SJCRH30 (cell line): ENCODE data around the gene GNG12. TPM values are rescaled to one million over a fixed set of nuclear protein-coding genes. Genes with fewer than 3 reads are reported as not detected.

Experiments
- DNase-seq, 2 experiments: peaks; one replicate each; pipeline ENCODE4 v3.0.0-alpha.2; 2015 to 2020
- H3K27ac ChIP-seq: fragments of 250-450 bp; sonication (Bioruptor Pico); 2 replicates; pipeline ENCODE4 v1.5.1; 2020; ENCODE audit warnings: mild to moderate bottlenecking, moderate library complexity
- H3K27me3 ChIP-seq: fragments of 250-450 bp; sonication (Bioruptor Pico); 2 replicates; pipeline ENCODE4 v1.5.1; 2020; ENCODE audit warnings: mild to moderate bottlenecking, moderate library complexity
- H3K36me3 ChIP-seq: fragments of 250-450 bp; sonication (Bioruptor Pico); 2 replicates; pipeline ENCODE4 v1.5.1; 2020; ENCODE audit warnings: mild to moderate bottlenecking, moderate library complexity
- H3K4me1 ChIP-seq: fragments of 250-450 bp; sonication (Bioruptor Pico); 2 replicates; pipeline ENCODE4 v1.5.1; 2020; ENCODE audit warnings: mild to moderate bottlenecking, moderate library complexity
- H3K4me3 ChIP-seq: fragments of 250-450 bp; sonication (Bioruptor Pico); 2 replicates; pipeline ENCODE4 v1.5.1; 2020; ENCODE audit warnings: mild to moderate bottlenecking, moderate library complexity
- H3K9me3 ChIP-seq: fragments of 250-450 bp; sonication (Bioruptor Pico); replicated peaks from 2 replicates; pipeline ENCODE4 v1.5.1; 2020; ENCODE audit warnings: mild to moderate bottlenecking, moderate library complexity
- total RNA-seq: library from RNA; depleted of rRNA; stranded (reverse); fragments of >200 nt; shearing (Covaris generic); gene quantifications from 2 replicates; pipeline ENCODE4 v1.2.3, GENCODE V29; 2014

GNG12 gene
- total RNA-seq, 1 experiment from 2014 or later, result 110 TPM

- no peak for DNase-seq
- peaks cover 9% of the 10 kb centered on the region; the same call in 1 of the 2 replicates for H3K4me1 ChIP-seq
- H3K36me3 ChIP-seq, result peaks cover 9% of the 10 kb centered on the region
- H3K27ac ChIP-seq, result no peak overlapping the region
- H3K27me3 ChIP-seq, result no peaks in the 10 kb centered on the region
- H3K4me3 ChIP-seq, result no peak overlapping the region
- no peaks in the 10 kb centered on the region for H3K9me3 ChIP-seq
These were observed 62.1 kb downstream of the GNG12 start for GRCh38 chr1:67771152-67771551.

- no peaks in the 10 kb centered on the region for H3K9me3 ChIP-seq
- H3K4me1 ChIP-seq, result peaks cover 9% of the 10 kb centered on the region; the same call in 1 of the 2 replicates
- no peak overlapping the region for H3K4me3 ChIP-seq
- H3K36me3 ChIP-seq, result peaks cover 2% of the 10 kb centered on the region; the same call in 1 of the 2 replicates
- no peak for DNase-seq
- H3K27me3 ChIP-seq, result no peaks in the 10 kb centered on the region
- no peak overlapping the region for H3K27ac ChIP-seq
These were observed 63.5 kb downstream of the GNG12 start for GRCh38 chr1:67769633-67770256.

- Histone ChIP-seq H3K4me1 (peaks cover 9% of the 10 kb centered on the region; the same call in 1 of the 2 replicates), H3K4me3 (no peak overlapping the region), H3K9me3 (no peaks in the 10 kb centered on the region), H3K36me3 (no peaks in the 10 kb centered on the region; the same call in 1 of the 2 replicates), H3K27me3 (no peaks in the 10 kb centered on the region), H3K27ac (no peak overlapping the region)
- DNase-seq, result no peak
These were observed 64.8 kb downstream of the GNG12 start for GRCh38 chr1:67768480-67768879.

GRCh38 chr1:67767103-67767782 lies 66.0 kb downstream of the GNG12 start:
- H3K4me3 ChIP-seq, result no peak overlapping the region
- H3K9me3 ChIP-seq, result no peaks in the 10 kb centered on the region
- no peak for DNase-seq
- H3K27me3 ChIP-seq, result no peaks in the 10 kb centered on the region
- no peaks in the 10 kb centered on the region for H3K36me3 ChIP-seq
- no peak overlapping the region for H3K27ac ChIP-seq
- H3K4me1 ChIP-seq, result peaks cover 9% of the 10 kb centered on the region; the same call in 1 of the 2 replicates

GRCh38 chr1:67766141-67766978 lies 66.9 kb downstream of the GNG12 start:
- peak overlapping the region; percentile 44 for H3K27ac ChIP-seq
- peak overlapping the region; percentile 49 for H3K4me3 ChIP-seq
- H3K9me3 ChIP-seq, result no peaks in the 10 kb centered on the region
- no peaks in the 10 kb centered on the region for H3K36me3 ChIP-seq
- peaks cover 9% of the 10 kb centered on the region; the same call in 1 of the 2 replicates for H3K4me1 ChIP-seq
- no peaks in the 10 kb centered on the region for H3K27me3 ChIP-seq
- DNase-seq, result peak; percentile 60 to 85

GRCh38 chr1:67764633-67765032 lies 68.6 kb downstream of the GNG12 start:
- Histone ChIP-seq H3K9me3 (no peaks in the 10 kb centered on the region), H3K36me3 (no peaks in the 10 kb centered on the region), H3K27me3 (no peaks in the 10 kb centered on the region), H3K4me3 (no peak overlapping the region), H3K27ac (no peak overlapping the region), H3K4me1 (peaks cover 22% of the 10 kb centered on the region)
- DNase-seq, result no peak

GRCh38 chr1:67761730-67762129 lies 71.5 kb downstream of the GNG12 start:
- H3K4me1 ChIP-seq, result peaks cover 21% of the 10 kb centered on the region
- H3K27ac ChIP-seq, result no peak overlapping the region
- no peak overlapping the region for H3K4me3 ChIP-seq
- no peak for DNase-seq
- no peaks in the 10 kb centered on the region for H3K27me3 ChIP-seq
- H3K9me3 ChIP-seq, result no peaks in the 10 kb centered on the region
- no peaks in the 10 kb centered on the region for H3K36me3 ChIP-seq

GRCh38 chr1:67761091-67761490 lies 72.2 kb downstream of the GNG12 start:
- Histone ChIP-seq H3K4me3 (no peak overlapping the region), H3K27ac (no peak overlapping the region), H3K9me3 (no peaks in the 10 kb centered on the region), H3K27me3 (no peaks in the 10 kb centered on the region), H3K36me3 (no peaks in the 10 kb centered on the region), H3K4me1 (peaks cover 19% of the 10 kb centered on the region)
- no peak for DNase-seq

GRCh38 chr1:67760030-67760821 lies 73.0 kb downstream of the GNG12 start:
- Histone ChIP-seq H3K4me1 (peaks cover 19% of the 10 kb centered on the region), H3K27me3 (no peaks in the 10 kb centered on the region), H3K27ac (peak overlapping the region; percentile 44), H3K4me3 (no peak overlapping the region), H3K9me3 (no peaks in the 10 kb centered on the region), H3K36me3 (no peaks in the 10 kb centered on the region)
- peak; percentile 73 to 84 for DNase-seq

GRCh38 chr1:67759692-67760029 lies 73.6 kb downstream of the GNG12 start:
- Histone ChIP-seq H3K36me3 (no peaks in the 10 kb centered on the region), H3K9me3 (no peaks in the 10 kb centered on the region), H3K4me1 (peaks cover 19% of the 10 kb centered on the region), H3K27ac (peak overlapping the region; percentile 44), H3K27me3 (no peaks in the 10 kb centered on the region), H3K4me3 (no peak overlapping the region)
- no peak for DNase-seq

- no peaks in the 10 kb centered on the region for H3K9me3 ChIP-seq
- H3K4me1 ChIP-seq, result peaks cover 19% of the 10 kb centered on the region
- DNase-seq, result no peak
- no peak overlapping the region for H3K4me3 ChIP-seq
- no peak overlapping the region for H3K27ac ChIP-seq
- H3K27me3 ChIP-seq, result no peaks in the 10 kb centered on the region
- no peaks in the 10 kb centered on the region for H3K36me3 ChIP-seq
These were observed 74.2 kb downstream of the GNG12 start for GRCh38 chr1:67759066-67759465.

GRCh38 chr1:67755619-67756018 lies 77.6 kb downstream of the GNG12 start:
- Histone ChIP-seq H3K4me1 (peaks cover 33% of the 10 kb centered on the region), H3K27ac (no peak overlapping the region), H3K9me3 (no peaks in the 10 kb centered on the region), H3K27me3 (no peaks in the 10 kb centered on the region), H3K4me3 (no peak overlapping the region), H3K36me3 (no peaks in the 10 kb centered on the region)
- no peak for DNase-seq

GRCh38 chr1:67755160-67755559 lies 78.1 kb downstream of the GNG12 start:
- Histone ChIP-seq H3K27me3 (no peaks in the 10 kb centered on the region), H3K4me1 (peaks cover 33% of the 10 kb centered on the region), H3K27ac (no peak overlapping the region), H3K9me3 (no peaks in the 10 kb centered on the region), H3K4me3 (no peak overlapping the region), H3K36me3 (no peaks in the 10 kb centered on the region)
- no peak for DNase-seq

GRCh38 chr1:67754526-67754920 lies 78.7 kb downstream of the GNG12 start:
- H3K4me1 ChIP-seq, result peaks cover 32% of the 10 kb centered on the region
- DNase-seq, result no peak

More at GRCh38 chr1:67754526-67754920, 78.7 kb downstream of the GNG12 start:
- no peaks in the 10 kb centered on the region for H3K27me3 ChIP-seq
- H3K36me3 ChIP-seq, result no peaks in the 10 kb centered on the region
- H3K27ac ChIP-seq, result no peak overlapping the region
- no peaks in the 10 kb centered on the region for H3K9me3 ChIP-seq
- no peak overlapping the region for H3K4me3 ChIP-seq
